Activated naive CD4-positive, alpha-beta T cell treated with anti-CD3 and anti-CD28 coated beads for 36 hours (primary cell): Measurements from ENCODE around the gene BDKRB2. TPM values are rescaled to one million over a fixed set of nuclear protein-coding genes. Genes with fewer than 3 reads are reported as not detected.

ENCODE experiments used
- CTCF ChIA-PET: fragments of 350-600 bp; sonication (Branson Sonifier 250); formaldehyde crosslinking; loops from one replicate; lab custom pipeline; 2021; ENCODE audit warnings: antibody characterized with exemption; lab: Charles Lee
- DNase-seq: peaks from one replicate; pipeline ENCODE4 v3.0.0-alpha.2; 2020
- H3K27ac Mint-ChIP-seq: one replicate; pipeline ENCODE4 v1.8.0; 2021; ENCODE audit warnings: mild to moderate bottlenecking, mixed read lengths
- H3K27me3 Mint-ChIP-seq: one replicate; pipeline ENCODE4 v1.8.0; 2021; ENCODE audit warnings: low read depth, mixed read lengths
- H3K36me3 Mint-ChIP-seq: one replicate; pipeline ENCODE4 v1.8.0; 2021; ENCODE audit warnings: low read depth, mixed read lengths
- H3K4me1 Mint-ChIP-seq: one replicate; pipeline ENCODE4 v1.8.0; 2021; ENCODE audit warnings: low read depth, mixed read lengths
- H3K4me3 Mint-ChIP-seq: one replicate; pipeline ENCODE4 v1.8.0; 2021; ENCODE audit warnings: mild to moderate bottlenecking, moderate library complexity, mixed read lengths
- H3K9me3 Mint-ChIP-seq: one replicate; pipeline ENCODE4 v1.8.0; 2021; ENCODE audit warnings: mixed read lengths
- intact Hi-C: fragments of 100-400 bp; cut with micrococcal nuclease; formaldehyde crosslinking; loops from one replicate; pipeline ENCODE4 v1.15.1; 2023
- total RNA-seq, 2 experiments: library from RNA; stranded (reverse); gene quantifications; one replicate each; pipeline ENCODE4 v1.2.3, GENCODE V29; 2021

BDKRB2 gene
- total RNA-seq, 2 experiments from 2014 or later, result 0.10 TPM

GRCh38 chr14:96273629-96274028 lies 69.0 kb downstream of the BDKRB2 start:
- intact Hi-C loops, result loop anchor here (2.0 to 10.0 kb wide), 2 partner anchors 275 to 709 kb away; no protein-coding TSS in a partner anchor
- Mint-ChIP-seq H3K36me3 (no peaks in the 10 kb centered on the region), H3K27ac (no peak overlapping the region), H3K9me3 (peaks cover 17% of the 10 kb centered on the region), H3K4me3 (no peak overlapping the region), H3K27me3 (no peaks in the 10 kb centered on the region), H3K4me1 (peaks cover 2% of the 10 kb centered on the region)
- CTCF ChIA-PET, result interaction anchor here (0.7 to 8.1 kb wide), 6 partner anchors 12 to 173 kb away, joined by 3 to 120 read pairs (median 8); no protein-coding TSS in a partner anchor
- DNase-seq, result no peak

- Mint-ChIP-seq H3K4me1 (peaks cover 2% of the 10 kb centered on the region), H3K27me3 (no peaks in the 10 kb centered on the region), H3K27ac (no peak overlapping the region), H3K4me3 (no peak overlapping the region), H3K9me3 (peaks cover 19% of the 10 kb centered on the region), H3K36me3 (no peaks in the 10 kb centered on the region)
- DNase-seq, result no peak
- CTCF ChIA-PET, result interaction anchor here (0.7 to 8.1 kb wide), 11 partner anchors 12 to 274 kb away, joined by 3 to 120 read pairs (median 4); no protein-coding TSS in a partner anchor
- intact Hi-C loops, result loop anchor here (2.0 to 10.0 kb wide), 2 partner anchors 275 to 709 kb away; no protein-coding TSS in a partner anchor
Measured at GRCh38 chr14:96274122-96274521, 69.5 kb downstream of the BDKRB2 start.

GRCh38 chr14:96274543-96274942 lies 69.9 kb downstream of the BDKRB2 start:
- H3K27me3 Mint-ChIP-seq, result no peaks in the 10 kb centered on the region
- CTCF ChIA-PET, result interaction anchor here (0.7 to 8.1 kb wide), 15 partner anchors 12 to 274 kb away, joined by 3 to 120 read pairs (median 4); no protein-coding TSS in a partner anchor
- intact Hi-C loops, result loop anchor here (2.0 to 10.0 kb wide), 2 partner anchors 276 to 710 kb away; no protein-coding TSS in a partner anchor
- H3K36me3 Mint-ChIP-seq, result peaks cover 3% of the 10 kb centered on the region
- DNase-seq, result no peak
- H3K4me3 Mint-ChIP-seq, result no peak overlapping the region
- H3K9me3 Mint-ChIP-seq, result peaks cover 19% of the 10 kb centered on the region
- peaks cover 2% of the 10 kb centered on the region for H3K4me1 Mint-ChIP-seq
- H3K27ac Mint-ChIP-seq, result no peak overlapping the region

- Mint-ChIP-seq H3K9me3 (peaks cover 19% of the 10 kb centered on the region), H3K27ac (no peak overlapping the region), H3K36me3 (peaks cover 7% of the 10 kb centered on the region), H3K27me3 (no peaks in the 10 kb centered on the region), H3K4me1 (peaks cover 2% of the 10 kb centered on the region), H3K4me3 (no peak overlapping the region)
- intact Hi-C loops, result loop anchor here (1.0 to 10.0 kb wide), 4 partner anchors 175 to 711 kb away; no protein-coding TSS in a partner anchor
- CTCF ChIA-PET, result interaction anchor here (0.7 to 8.1 kb wide), 20 partner anchors 10 to 275 kb away, joined by 3 to 120 read pairs (median 4); no protein-coding TSS in a partner anchor
- peak; percentile 83 for DNase-seq
Measured at GRCh38 chr14:96275177-96276112, 70.8 kb downstream of the BDKRB2 start.

- Mint-ChIP-seq H3K27me3 (no peaks in the 10 kb centered on the region), H3K36me3 (peaks cover 8% of the 10 kb centered on the region), H3K4me3 (no peak overlapping the region), H3K27ac (no peak overlapping the region), H3K9me3 (peaks cover 11% of the 10 kb centered on the region), H3K4me1 (peaks cover 2% of the 10 kb centered on the region)
- intact Hi-C loops, result loop anchor here (10.0 kb wide), 1 partner anchor 713 kb away; no protein-coding TSS in a partner anchor
- CTCF ChIA-PET, result interaction anchor here (8.1 kb wide), 1 partner anchor 177 kb away, joined by 120 read pairs; no protein-coding TSS in a partner anchor
- DNase-seq, result no peak
Measured at GRCh38 chr14:96277890-96278289, 73.3 kb downstream of the BDKRB2 start.

GRCh38 chr14:96279564-96279963 lies 74.9 kb downstream of the BDKRB2 start:
- H3K27ac Mint-ChIP-seq, result no peak overlapping the region
- H3K4me1 Mint-ChIP-seq, result peaks cover 2% of the 10 kb centered on the region
- DNase-seq, result no peak
- peaks cover 11% of the 10 kb centered on the region for H3K9me3 Mint-ChIP-seq
- H3K4me3 Mint-ChIP-seq, result no peak overlapping the region
- H3K27me3 Mint-ChIP-seq, result no peaks in the 10 kb centered on the region
- CTCF ChIA-PET, result interaction anchor here (8.1 kb wide), 1 partner anchor 179 kb away, joined by 120 read pairs; no protein-coding TSS in a partner anchor
- intact Hi-C loops, result loop anchor here (10.0 kb wide), 1 partner anchor 715 kb away; no protein-coding TSS in a partner anchor
- peaks cover 11% of the 10 kb centered on the region for H3K36me3 Mint-ChIP-seq

GRCh38 chr14:96280104-96280503 lies 75.5 kb downstream of the BDKRB2 start:
- Mint-ChIP-seq H3K27ac (no peak overlapping the region), H3K4me1 (peaks cover 2% of the 10 kb centered on the region), H3K4me3 (no peak overlapping the region), H3K36me3 (peaks cover 14% of the 10 kb centered on the region), H3K27me3 (no peaks in the 10 kb centered on the region), H3K9me3 (peaks cover 11% of the 10 kb centered on the region)
- DNase-seq, result no peak
- intact Hi-C loops, result loop anchor here (5.0 kb wide), 1 partner anchor 142 kb away; no protein-coding TSS in a partner anchor
- CTCF ChIA-PET, result no interaction called here

GRCh38 chr14:96281486-96281885 lies 76.8 kb downstream of the BDKRB2 start:
- CTCF ChIA-PET, result no interaction called here

GRCh38 chr14:96284008-96284407 lies 79.4 kb downstream of the BDKRB2 start:
- CTCF ChIA-PET, result interaction anchor here (0.5 kb wide), 1 partner anchor 135 kb away, joined by 3 read pairs; no protein-coding TSS in a partner anchor
- Mint-ChIP-seq H3K36me3 (peaks cover 23% of the 10 kb centered on the region), H3K9me3 (no peaks in the 10 kb centered on the region), H3K27ac (no peak overlapping the region), H3K27me3 (no peaks in the 10 kb centered on the region), H3K4me3 (no peak overlapping the region), H3K4me1 (no peaks in the 10 kb centered on the region)
- intact Hi-C loops, result loop anchor here (5.0 kb wide), 1 partner anchor 138 kb away; no protein-coding TSS in a partner anchor
- no peak for DNase-seq

More at GRCh38 chr14:96281486-96281885, 76.8 kb downstream of the BDKRB2 start:
- no peak for DNase-seq
- intact Hi-C loops, result loop anchor here (5.0 kb wide), 1 partner anchor 141 kb away; no protein-coding TSS in a partner anchor
- Mint-ChIP-seq H3K27ac (no peak overlapping the region), H3K27me3 (no peaks in the 10 kb centered on the region), H3K36me3 (peaks cover 18% of the 10 kb centered on the region), H3K9me3 (peaks cover 11% of the 10 kb centered on the region), H3K4me3 (no peak overlapping the region), H3K4me1 (no peaks in the 10 kb centered on the region)

- CTCF ChIA-PET, result interaction anchor here (1.3 kb wide), 1 partner anchor 9 kb away, joined by 3 read pairs; no protein-coding TSS in a partner anchor
- DNase-seq, result no peak
- H3K27me3 Mint-ChIP-seq, result no peaks in the 10 kb centered on the region
- H3K27ac Mint-ChIP-seq, result no peak overlapping the region
- H3K4me1 Mint-ChIP-seq, result no peaks in the 10 kb centered on the region
- H3K4me3 Mint-ChIP-seq, result no peak overlapping the region
- H3K36me3 Mint-ChIP-seq, result peaks cover 22% of the 10 kb centered on the region
- no peaks in the 10 kb centered on the region for H3K9me3 Mint-ChIP-seq
- intact Hi-C loops, result loop anchor here (5.0 kb wide), 1 partner anchor 138 kb away; no protein-coding TSS in a partner anchor
Measured at GRCh38 chr14:96284430-96284829, 79.8 kb downstream of the BDKRB2 start.

- H3K36me3 Mint-ChIP-seq, result peaks cover 20% of the 10 kb centered on the region
- no peak overlapping the region for H3K27ac Mint-ChIP-seq
- no peaks in the 10 kb centered on the region for H3K27me3 Mint-ChIP-seq
- CTCF ChIA-PET, result interaction anchor here (1.3 to 2.4 kb wide), 2 partner anchors 10 kb away, joined by 3 to 14 read pairs; no protein-coding TSS in a partner anchor
- no peak overlapping the region for H3K4me3 Mint-ChIP-seq
- no peaks in the 10 kb centered on the region for H3K4me1 Mint-ChIP-seq
- DNase-seq, result no peak
- no peaks in the 10 kb centered on the region for H3K9me3 Mint-ChIP-seq
- intact Hi-C loops, result no loop called here
Measured at GRCh38 chr14:96285667-96286066, 81.0 kb downstream of the BDKRB2 start.
